IMR-90 (cell line): ENCODE measurements around the gene PAX8. TPM values are rescaled to one million over a fixed set of nuclear protein-coding genes. Genes with fewer than 3 reads are reported as not detected.

Experiments used
- ATAC-seq: fragments of 200-7000 bp; cut with Tn5 transposase; 2 replicates; pipeline ENCODE4 v1.9.1; 2020; ENCODE audit warnings: low read depth, mild to moderate bottlenecking, moderate library complexity
- BruUV-seq: library from RNA; stranded (reverse); fragments of 400-500 nt; replicated peaks from 2 replicates; lab custom pipeline; 2021; lab: Mats Ljungman, UMichigan
- CTCF ChIA-PET: fragments of 300-600 bp; formaldehyde crosslinking; extraction: SDS; loops from one replicate; lab custom pipeline; 2021; ENCODE audit warnings: antibody characterized with exemption; lab: Yijun Ruan, JAX
- POLR2A ChIA-PET: fragments of 300-600 bp; sonication (Branson Sonifier 250); formaldehyde crosslinking; loops from one replicate; lab custom pipeline; 2022; ENCODE audit warnings: antibody characterized with exemption; ENCODE audit not compliant: unreplicated experiment; lab: Charles Lee
- DNase-seq: peaks from one replicate; pipeline ENCODE4 v3.0.0; 2013
- H2AFZ ChIP-seq: replicated peaks from 2 replicates; pipeline ENCODE3; 2013; ENCODE audit warnings: low read length, mild to moderate bottlenecking; ENCODE audit not compliant: poor library complexity
- H2AK5ac ChIP-seq: 2 replicates; pipeline ENCODE4 v1.6.1; 2013; ENCODE audit warnings: low read depth, low read length, inconsistent platforms
- H2AK9ac ChIP-seq: replicated peaks from 2 replicates; pipeline ENCODE3; 2013; ENCODE audit warnings: mild to moderate bottlenecking, low read depth, low read length, moderate library complexity; ENCODE audit not compliant: poor library complexity
- H2BK120ac ChIP-seq: 2 replicates; pipeline ENCODE4 v1.6.1; 2013; ENCODE audit warnings: low read depth, low read length, inconsistent platforms
- H2BK15ac ChIP-seq: 3 replicates; pipeline ENCODE4 v1.6.1; 2013; ENCODE audit warnings: low read depth, low read length, inconsistent platforms
- H2BK20ac ChIP-seq: 2 replicates; pipeline ENCODE4 v1.6.1; 2013; ENCODE audit warnings: low read depth, mild to moderate bottlenecking, inconsistent platforms, low read length, moderate library complexity
- H2BK5ac ChIP-seq: 2 replicates; pipeline ENCODE4 v1.6.1; 2013; ENCODE audit warnings: mild to moderate bottlenecking, low read depth, low read length, inconsistent platforms; ENCODE audit not compliant: poor library complexity, severe bottlenecking
- H3K14ac ChIP-seq: replicated peaks from 2 replicates; pipeline ENCODE4 v1.6.1; 2013; ENCODE audit warnings: low read depth, low read length, inconsistent platforms
- H3K18ac ChIP-seq: 2 replicates; pipeline ENCODE4 v1.6.1; 2013; ENCODE audit warnings: low read depth, low read length, control low read depth
- H3K23ac ChIP-seq: 2 replicates; pipeline ENCODE4 v1.6.1; 2013; ENCODE audit warnings: low read depth, low read length, inconsistent platforms
- H3K27ac ChIP-seq: 2 replicates; pipeline ENCODE4 v1.5.1; 2013; ENCODE audit warnings: mild to moderate bottlenecking, control low read depth, low read length; ENCODE audit not compliant: insufficient read depth
- H3K27me3 ChIP-seq: 2 replicates; pipeline ENCODE4 v1.6.1; 2013; ENCODE audit warnings: low read length; ENCODE audit not compliant: control insufficient read depth, insufficient read depth
- H3K36me3 ChIP-seq: 2 replicates; pipeline ENCODE4 v1.6.1; 2013; ENCODE audit warnings: low read length, mixed read lengths; ENCODE audit not compliant: control insufficient read depth, insufficient read depth
- H3K4ac ChIP-seq: 2 replicates; pipeline ENCODE4 v1.6.1; 2013; ENCODE audit warnings: low read depth, low read length, inconsistent platforms
- H3K4me1 ChIP-seq: 2 replicates; pipeline ENCODE4 v1.6.1; 2013; ENCODE audit warnings: low read length, mixed read lengths; ENCODE audit not compliant: control insufficient read depth, insufficient read depth
- H3K4me2 ChIP-seq: 2 replicates; pipeline ENCODE4 v1.6.1; 2013; ENCODE audit warnings: low read depth, mild to moderate bottlenecking, control low read depth, low read length, moderate library complexity
- H3K4me3 ChIP-seq: 2 replicates; pipeline ENCODE4 v1.5.1; 2013; ENCODE audit warnings: low read depth, mild to moderate bottlenecking, control low read depth, low read length, moderate library complexity; ENCODE audit not compliant: insufficient read depth
- H3K56ac ChIP-seq: 2 replicates; pipeline ENCODE4 v1.6.1; 2013; ENCODE audit warnings: low read length, inconsistent platforms; ENCODE audit not compliant: insufficient read depth; ENCODE audit errors: extremely low read depth
- H3K79me1 ChIP-seq, 2 experiments: 2 replicates each; pipeline ENCODE4 v1.6.1; 2013; ENCODE audit warnings: low read length in 2 of 2, inconsistent platforms in 1 of 2, low read depth in 1 of 2
- H3K9ac ChIP-seq: 2 replicates; pipeline ENCODE4 v1.6.1; 2013; ENCODE audit warnings: low read depth, low read length, control low read depth
- H3K9me1 ChIP-seq: 2 replicates; pipeline ENCODE4 v1.6.1; 2013; ENCODE audit warnings: low read length, inconsistent platforms; ENCODE audit not compliant: insufficient read depth
- H3K9me3 ChIP-seq: 2 replicates; pipeline ENCODE4 v1.6.1; 2013; ENCODE audit warnings: low read length; ENCODE audit not compliant: control insufficient read depth, insufficient read depth
- H4K20me1 ChIP-seq: 2 replicates; pipeline ENCODE4 v1.6.1; 2013; ENCODE audit warnings: low read length, inconsistent platforms; ENCODE audit not compliant: insufficient read depth
- H4K5ac ChIP-seq: 2 replicates; pipeline ENCODE4 v1.6.1; 2013; ENCODE audit warnings: mild to moderate bottlenecking, low read depth, low read length, control low read depth
- H4K8ac ChIP-seq, 2 experiments: 2 replicates each; pipeline ENCODE4 v1.6.1; 2013; ENCODE audit warnings: low read depth in 2 of 2, low read length in 2 of 2, control low read depth in 1 of 2, inconsistent platforms in 1 of 2
- H4K91ac ChIP-seq: 2 replicates; pipeline ENCODE4 v1.6.1; 2013; ENCODE audit warnings: low read depth, low read length, inconsistent platforms; ENCODE audit not compliant: insufficient read depth
- CEBPB ChIP-seq: IDR thresholded peaks from 2 replicates; pipeline ENCODE4 v1.6.1; 2012; ENCODE audit warnings: low read depth, low read length, improper control_type of control experiment
- CHD1 ChIP-seq: IDR thresholded peaks from 2 replicates; pipeline ENCODE4 v1.6.1; 2012; ENCODE audit warnings: low read depth, low read length, improper control_type of control experiment
- CTCF ChIP-seq: conservative IDR thresholded peaks from 2 replicates; pipeline ENCODE4 v1.5.1; 2012; ENCODE audit warnings: mild to moderate bottlenecking, low read depth, low read length, improper control_type of control experiment
- FOS ChIP-seq: fragments of 150-350 bp; IDR thresholded peaks from 2 replicates; pipeline ENCODE4 v1.6.1; 2016; ENCODE audit warnings: low read depth, low read length
- MAZ ChIP-seq: IDR thresholded peaks from 2 replicates; pipeline ENCODE4 v1.6.1; 2012; ENCODE audit warnings: low read depth, mild to moderate bottlenecking, low read length, improper control_type of control experiment, moderate library complexity, borderline replicate concordance
- MXI1 ChIP-seq: IDR thresholded peaks from 2 replicates; pipeline ENCODE4 v1.6.1; 2012; ENCODE audit warnings: low read depth, mild to moderate bottlenecking, low read length, moderate library complexity, borderline replicate concordance
- NFE2L2 ChIP-seq: fragments of 150-350 bp; IDR thresholded peaks from 2 replicates; pipeline ENCODE4 v1.6.1; 2016; ENCODE audit warnings: low read depth, mild to moderate bottlenecking, low read length
- POLR2A ChIP-seq: IDR thresholded peaks from 2 replicates; pipeline ENCODE4 v1.6.1; 2012; ENCODE audit warnings: mild to moderate bottlenecking, low read depth, low read length
- RAD21 ChIP-seq: IDR thresholded peaks from 2 replicates; pipeline ENCODE4 v1.6.1; 2012; ENCODE audit warnings: low read length, improper control_type of control experiment
- RCOR1 ChIP-seq: IDR thresholded peaks from 2 replicates; pipeline ENCODE4 v1.6.1; 2012; ENCODE audit warnings: mild to moderate bottlenecking, low read length, improper control_type of control experiment; ENCODE audit not compliant: insufficient replicate concordance
- USF2 ChIP-seq: fragments of 150-350 bp; IDR thresholded peaks from 2 replicates; pipeline ENCODE4 v1.6.1; 2017; ENCODE audit warnings: mild to moderate bottlenecking, antibody characterized with exemption, low read length, low read depth
- WGBS, 2 experiments: methylation state at CpG; one replicate each; pipeline versions ENCODE4 v1.1.5 to v1.1.7; 2013; ENCODE audit warnings: missing lambda C conversion rate in 2 of 2; ENCODE audit not compliant: insufficient read length in 1 of 2; ENCODE audit errors: extremely low coverage in 2 of 2; 5-methylcytosine and 5-hydroxymethylcytosine counted together
- dilution Hi-C: fragments of 300-500 bp; cut with HindIII; formaldehyde crosslinking; loops from one replicate; pipeline ENCODE4 v1.14.3; 2018; ENCODE audit warnings: low sequenced_read_pairs; ENCODE audit not compliant: unreplicated experiment
- in situ Hi-C: fragments of 300-500 bp; cut with MboI; formaldehyde crosslinking; loops from 3 replicates; pipeline ENCODE4 v1.14.3; 2019; ENCODE audit warnings: low sequenced_read_pairs, inconsistent platforms, mixed read lengths
- intact Hi-C: fragments of 100-400 bp; cut with micrococcal nuclease; formaldehyde crosslinking; loops from 2 replicates; pipeline ENCODE4 v1.10.0; 2022
- polyA plus RNA-seq, 3 experiments: library from polyadenylated mRNA; depleted of rRNA; stranded (reverse); fragments of >200 nt; gene quantifications; 2 replicates each; pipeline ENCODE4 v1.2.3, GENCODE V29; 2012; ENCODE audit warnings: low replicate concordance in 1 of 3
- total RNA-seq: library from RNA; depleted of rRNA; stranded (reverse); fragments of >200 nt; gene quantifications from 2 replicates; pipeline ENCODE4 v1.2.3, GENCODE V29; 2012

PAX8 gene
- total and polyA plus RNA-seq, 2 of the 4 experiments (the other 2 are of a cell fraction) = 0.18 to 1.5 TPM

GRCh38 chr2:113213061-113213930 lies 65.4 kb downstream of the PAX8 start (continued):
- TF ChIP-seq MAZ (no peak), CEBPB (no peak)

- 55% methylated on average over 7 of the region's 26 CpGs; no CpG with 5 or more reads in 1 of the 2 experiments for WGBS, 2 experiments
- H3K9me1 ChIP-seq = peaks cover 11% of the 10 kb centered on the region
- H3K4me3 ChIP-seq = no peak overlapping the region
- peaks cover 15% of the 10 kb centered on the region for H3K4me1 ChIP-seq
- peak overlapping the region; percentile 90; the same call in 1 of the 2 replicates for H3K4ac ChIP-seq
- no peaks in the 10 kb centered on the region; the same call in 1 of the 2 replicates for H3K27me3 ChIP-seq
- dilution Hi-C loops (no loop called here), intact Hi-C loops (no loop called here), in situ Hi-C loops (no loop called here)
- H3K27ac ChIP-seq = no peak overlapping the region
- peak overlapping the region; percentile 27; the same call in 1 of the 2 replicates for H2AK5ac ChIP-seq
- H4K20me1 ChIP-seq = no peaks in the 10 kb centered on the region
- H3K23ac ChIP-seq = no peak overlapping the region
- peak overlapping the region; percentile 69 for H2AFZ ChIP-seq
- DNase-seq (no peak), ATAC-seq (no peak)
- H2BK120ac ChIP-seq = peak overlapping the region; percentile 28
- 0 out of 2 replicates have a peak overlapping the region, but pooled peaks have one; percentile 28 for H4K5ac ChIP-seq
- no peak overlapping the region for H3K56ac ChIP-seq
- H4K91ac ChIP-seq = peak overlapping the region; percentile 77
- H3K9me3 ChIP-seq = no peaks in the 10 kb centered on the region
- no peak overlapping the region for H2BK5ac ChIP-seq
- H2AK9ac ChIP-seq = peak overlapping the region; percentile 31
- H2BK15ac ChIP-seq = no peak overlapping the region; the same call in 2 of the 3 replicates
- no TSS peak for BruUV-seq
- peak overlapping the region; percentile 13; the same call in 1 of the 2 replicates for H3K14ac ChIP-seq
- H3K9ac ChIP-seq = no peak overlapping the region
- H3K18ac ChIP-seq = no peak overlapping the region
- ChIA-PET POLR2A (no interaction called here), CTCF (interaction anchor here (0.7 to 1.9 kb wide), 4 partner anchors 14 to 158 kb away, joined by 3 to 8 read pairs (median 4); no protein-coding TSS in a partner anchor)
- H2BK20ac ChIP-seq = peak overlapping the region; percentile 33; the same call in 1 of the 2 replicates
- no peak overlapping the region for H3K4me2 ChIP-seq
- no peaks in the 10 kb centered on the region for H3K79me1 ChIP-seq
- H4K8ac ChIP-seq = peak overlapping the region; percentile 49 to 77; a peak in 3 of 4 replicates
- no peaks in the 10 kb centered on the region for H3K36me3 ChIP-seq
- TF ChIP-seq RAD21 (no peak), CTCF (no peak), NFE2L2 (no peak), POLR2A (no peak), MAZ (no peak), FOS (no peak), CHD1 (no peak), MXI1 (no peak), RCOR1 (no peak), USF2 (no peak)
Observed at GRCh38 chr2:113212245-113213060, 66.3 kb downstream of the PAX8 start.
